ENCODE data around the gene USH2A.

The USH2A gene

GRCh38 chr1:216054600-216054999, 368.6 kb downstream of the USH2A start:
- TF ChIP-seq CTCF (IDR thresholded peaks at IDR 0.05), result no peak

GRCh38 chr1:216051071-216051470, 372.2 kb downstream of the USH2A start:
- TF ChIP-seq CTCF (IDR thresholded peaks at IDR 0.05), result no peak

GRCh38 chr1:216049741-216050430, 373.4 kb downstream of the USH2A start:
- TF ChIP-seq CTCF (IDR thresholded peaks at IDR 0.05), result no peak

GRCh38 chr1:216047811-216048572, 375.3 kb downstream of the USH2A start:
- no peak for TF ChIP-seq CTCF (IDR thresholded peaks at IDR 0.05)

- no peak for TF ChIP-seq CTCF (IDR thresholded peaks at IDR 0.05)
Observed at GRCh38 chr1:216046336-216046735, 376.9 kb downstream of the USH2A start.

- no peak for TF ChIP-seq CTCF (IDR thresholded peaks at IDR 0.05)
Observed at GRCh38 chr1:216045400-216045799, 377.8 kb downstream of the USH2A start.

GRCh38 chr1:216044538-216044937, 378.7 kb downstream of the USH2A start:
- TF ChIP-seq CTCF (IDR thresholded peaks at IDR 0.05), result no peak

Measured in LNCAP (cell line).